HG02973 (cell line): ENCODE results near the gene ZNF516.
A peak's percentile ranks its signal among the peaks of the same experiment; 100 is the strongest.

Experiments
- ATAC-seq: cut with Tn5 transposase; IDR thresholded peaks from one replicate; pipeline ENCODE4 v1.9.1; 2021; ENCODE audit warnings: moderate library complexity; ENCODE audit not compliant: unreplicated experiment

The ZNF516 gene

DNA sequence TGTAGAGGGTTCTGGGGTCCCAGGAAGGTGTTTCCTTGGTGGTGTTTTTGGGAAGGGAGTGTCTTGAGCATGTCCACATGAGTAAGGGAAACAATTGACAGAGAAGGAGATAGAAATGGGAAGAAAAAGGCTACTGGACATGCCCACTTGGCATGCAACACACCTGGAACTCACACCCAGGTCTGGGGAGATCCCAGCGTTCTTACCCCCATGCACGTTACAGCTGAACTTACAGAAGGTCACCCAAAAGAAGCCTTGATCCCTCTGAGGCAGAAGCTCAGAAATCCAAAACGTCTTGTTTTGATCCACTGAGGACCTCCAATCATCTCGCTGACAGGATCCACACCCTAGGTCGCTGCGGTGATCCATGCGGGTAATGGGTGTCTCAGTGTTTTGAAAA is 142.0 kb downstream of the ZNF516 start:
- ATAC-seq = no peak

GRCh38 chr18:76351961-76352581 is 143.0 kb downstream of the ZNF516 start:
- ATAC-seq = no peak

DNA sequence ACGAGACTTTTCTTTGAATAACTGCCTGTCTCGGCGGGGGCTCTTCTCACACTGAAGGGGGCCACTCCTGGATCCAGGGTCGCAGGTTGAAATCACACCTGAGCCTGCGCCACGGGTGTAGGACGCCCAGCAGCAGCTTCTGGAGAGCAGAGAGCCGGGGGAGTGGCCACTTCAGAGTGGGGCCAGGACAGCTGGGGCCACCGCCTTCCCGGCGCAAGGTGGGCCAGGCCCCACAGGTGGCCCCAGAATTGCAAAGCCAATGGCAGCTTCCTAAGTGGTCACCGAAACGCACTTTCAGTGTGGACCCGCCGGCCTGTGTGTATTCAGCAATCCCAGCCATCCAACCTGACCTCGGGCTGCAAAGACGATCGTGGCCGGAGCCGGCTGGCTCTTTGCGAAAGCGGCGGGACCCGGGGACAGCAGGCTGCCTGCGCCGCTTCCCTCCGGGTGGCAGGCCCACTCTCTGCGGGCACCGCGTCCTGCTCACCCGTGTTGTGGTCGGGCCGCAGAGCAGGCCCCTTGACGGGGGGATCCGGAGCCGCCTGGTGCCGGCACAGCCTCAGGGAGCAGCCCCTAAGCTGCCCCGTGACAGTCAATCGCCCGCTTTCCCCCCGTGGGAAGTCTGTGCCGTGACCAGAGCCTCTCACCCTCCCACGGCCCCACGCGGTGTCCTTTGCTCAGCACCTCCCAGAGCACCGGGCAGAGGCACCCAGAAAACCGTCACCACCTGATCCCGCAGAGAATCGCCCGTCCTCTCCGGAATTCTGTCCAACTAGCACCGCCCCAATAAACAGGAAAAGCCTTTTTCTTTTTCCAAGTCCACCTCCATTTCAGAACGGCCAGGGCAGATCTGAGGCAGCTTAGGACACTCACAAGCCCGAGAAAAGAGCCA is 144.7 kb downstream of the ZNF516 start:
- ATAC-seq = no peak

DNA sequence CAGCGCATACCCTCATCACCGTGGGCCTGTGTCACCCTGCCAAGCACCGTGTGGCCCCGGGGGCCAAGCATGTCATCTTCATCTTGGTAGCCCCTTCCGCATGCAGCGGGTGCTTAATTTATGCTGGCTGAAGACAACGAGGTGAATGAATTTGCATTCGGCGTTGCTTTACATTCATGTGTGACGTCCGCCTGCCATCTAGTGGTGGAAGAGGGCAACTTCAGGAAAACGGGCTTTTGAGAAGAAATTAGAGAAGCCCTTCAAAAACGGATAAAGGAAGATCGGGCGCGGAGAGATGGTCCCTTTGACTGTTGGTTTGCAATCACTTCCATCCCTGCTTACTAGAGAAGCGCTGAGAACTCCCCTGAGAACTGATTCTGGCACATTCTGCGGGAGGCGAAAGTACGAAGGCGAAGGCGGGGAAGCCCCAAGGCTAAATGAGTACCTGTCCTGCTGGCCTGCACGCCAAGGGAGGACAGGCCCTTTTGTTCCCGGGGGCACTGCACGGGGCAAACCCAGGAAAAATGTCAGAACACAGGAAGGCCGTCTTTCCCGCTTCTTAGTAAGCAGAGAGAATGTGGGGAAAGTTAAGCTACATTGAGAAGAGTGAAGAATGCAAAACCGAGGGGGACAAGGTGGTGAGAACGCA is 145.9 kb downstream of the ZNF516 start:
- ATAC-seq = peak; percentile 62

DNA sequence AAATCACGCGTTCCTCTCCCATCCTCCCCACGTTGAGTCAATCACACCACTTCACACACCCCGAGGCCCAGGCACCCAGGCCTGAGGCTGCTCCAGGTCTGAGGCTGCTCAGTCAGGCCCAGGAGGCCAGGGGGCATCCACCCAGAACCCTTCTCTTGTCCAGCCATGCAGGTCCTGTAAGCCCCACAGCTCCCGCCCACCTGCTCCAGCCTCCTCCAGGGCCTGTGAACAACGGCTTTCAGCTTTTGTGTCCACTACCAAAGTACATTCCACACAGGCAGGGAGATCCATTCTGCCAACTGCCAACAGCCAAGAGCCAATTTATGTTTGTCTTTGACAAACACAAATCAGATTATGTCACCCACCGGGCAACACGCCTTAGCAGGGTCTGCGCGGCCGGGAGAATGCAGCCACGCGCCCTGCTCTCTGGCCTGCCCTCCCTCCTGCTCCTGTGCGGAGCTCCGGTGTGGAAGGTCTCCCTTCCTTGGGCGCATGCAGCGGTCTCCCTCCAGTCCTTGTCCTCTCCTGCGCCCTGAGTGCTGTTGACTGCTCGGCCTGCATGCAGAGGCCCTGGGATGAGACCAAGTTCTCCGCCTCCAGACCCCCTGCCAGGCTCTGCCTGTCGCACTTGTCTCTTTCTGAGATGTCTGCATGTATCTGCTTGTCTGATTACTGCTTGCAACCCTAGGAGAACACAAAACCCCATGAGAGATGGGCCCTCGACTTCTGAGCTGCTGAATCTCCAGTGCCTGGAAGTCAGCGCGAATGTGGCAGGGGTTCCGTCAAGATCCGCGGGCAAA is 146.6 kb downstream of the ZNF516 start:
- no peak for ATAC-seq

DNA sequence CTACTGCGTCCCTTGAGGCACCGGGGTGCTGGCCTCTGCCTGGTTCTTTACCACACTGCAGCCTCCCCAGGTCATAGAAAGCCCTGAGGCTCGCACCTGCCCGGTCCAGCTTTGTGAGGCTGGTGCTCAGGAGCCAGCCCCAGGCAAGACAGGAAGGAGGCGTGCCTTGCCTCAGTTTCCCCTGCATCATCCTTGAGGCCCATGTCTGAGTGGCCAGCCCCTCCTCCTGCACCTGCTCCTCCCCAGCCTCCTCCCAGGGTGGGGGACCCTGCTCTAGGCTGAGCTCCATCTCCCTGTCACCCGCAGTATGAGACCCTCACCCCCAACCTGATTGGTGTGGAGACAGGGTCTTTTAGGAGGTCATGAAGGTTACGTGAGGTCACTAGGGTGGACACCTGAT is 147.7 kb downstream of the ZNF516 start:
- ATAC-seq = no peak

- no peak for ATAC-seq
Observed at GRCh38 chr18:76346490-76347130, 148.4 kb downstream of the ZNF516 start.

DNA sequence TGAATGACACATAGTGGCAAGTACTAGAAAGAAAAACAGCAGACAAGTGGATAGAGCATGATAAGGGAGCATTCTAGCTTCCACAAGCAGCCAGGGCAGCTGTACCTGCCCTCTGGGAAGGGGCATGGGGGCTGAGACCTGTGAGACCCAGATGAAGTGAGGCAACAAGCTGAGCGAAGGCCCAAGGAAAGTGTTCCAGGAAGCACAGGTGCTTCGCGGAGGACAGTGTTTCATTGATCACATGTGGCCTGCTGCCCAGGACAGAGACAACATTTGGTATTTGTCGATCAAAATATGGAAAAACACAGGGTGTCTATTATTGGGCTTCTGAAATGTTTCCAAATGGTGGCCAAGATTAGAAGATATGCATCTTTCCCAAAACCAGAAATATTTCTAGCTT is 149.1 kb downstream of the ZNF516 start:
- ATAC-seq = no peak

DNA sequence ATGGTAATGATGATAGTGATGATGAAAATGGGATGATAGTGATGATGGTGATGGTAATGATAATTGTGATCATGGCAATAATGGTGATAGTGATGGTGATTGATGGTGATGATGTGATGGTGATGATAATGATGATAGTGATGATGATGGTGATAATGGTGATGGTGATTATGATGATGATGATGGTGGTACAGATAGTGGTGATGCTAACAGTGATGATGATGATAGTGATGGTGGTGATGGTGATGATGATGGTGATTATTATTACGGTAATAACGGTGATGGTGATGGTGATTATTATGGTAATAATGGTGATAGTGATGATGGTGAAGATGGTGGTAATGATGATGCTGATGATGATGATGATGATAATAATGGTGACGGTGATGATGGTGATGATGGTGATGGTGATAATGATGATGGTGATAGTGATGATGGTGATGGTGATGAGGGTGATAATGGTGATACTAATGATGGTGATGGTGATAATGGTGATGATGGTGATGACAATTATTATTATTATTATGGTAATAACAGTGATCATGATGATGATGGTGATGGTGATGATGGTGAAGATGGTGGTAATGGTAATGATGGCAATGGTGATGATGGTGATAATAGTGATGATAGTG is 151.0 kb downstream of the ZNF516 start:
- ATAC-seq = no peak

GRCh38 chr18:76340410-76340809 is 154.6 kb downstream of the ZNF516 start:
- no peak for ATAC-seq

DNA sequence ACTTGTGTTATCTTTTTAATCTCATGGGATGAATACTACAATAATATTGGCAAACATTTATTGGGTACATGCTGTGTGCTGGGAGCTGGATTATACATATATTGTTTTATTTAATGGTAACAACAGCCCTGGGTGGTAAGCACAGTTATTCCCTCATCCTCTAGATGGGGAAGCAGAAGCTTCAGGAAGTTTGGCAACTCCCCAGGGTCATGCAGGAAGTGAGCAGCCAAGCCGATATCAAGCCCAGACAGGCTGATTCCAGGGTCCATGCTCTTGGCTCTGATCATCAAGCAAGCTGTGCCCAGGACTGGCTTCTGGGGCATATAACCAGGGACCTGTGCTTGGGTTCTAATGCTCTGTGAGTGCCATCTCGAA is 155.8 kb downstream of the ZNF516 start:
- no peak for ATAC-seq

- no peak for ATAC-seq
Observed at GRCh38 chr18:76338619-76339245, 156.3 kb downstream of the ZNF516 start.

- no peak for ATAC-seq
Observed at GRCh38 chr18:76338088-76338487, 157.0 kb downstream of the ZNF516 start.

DNA sequence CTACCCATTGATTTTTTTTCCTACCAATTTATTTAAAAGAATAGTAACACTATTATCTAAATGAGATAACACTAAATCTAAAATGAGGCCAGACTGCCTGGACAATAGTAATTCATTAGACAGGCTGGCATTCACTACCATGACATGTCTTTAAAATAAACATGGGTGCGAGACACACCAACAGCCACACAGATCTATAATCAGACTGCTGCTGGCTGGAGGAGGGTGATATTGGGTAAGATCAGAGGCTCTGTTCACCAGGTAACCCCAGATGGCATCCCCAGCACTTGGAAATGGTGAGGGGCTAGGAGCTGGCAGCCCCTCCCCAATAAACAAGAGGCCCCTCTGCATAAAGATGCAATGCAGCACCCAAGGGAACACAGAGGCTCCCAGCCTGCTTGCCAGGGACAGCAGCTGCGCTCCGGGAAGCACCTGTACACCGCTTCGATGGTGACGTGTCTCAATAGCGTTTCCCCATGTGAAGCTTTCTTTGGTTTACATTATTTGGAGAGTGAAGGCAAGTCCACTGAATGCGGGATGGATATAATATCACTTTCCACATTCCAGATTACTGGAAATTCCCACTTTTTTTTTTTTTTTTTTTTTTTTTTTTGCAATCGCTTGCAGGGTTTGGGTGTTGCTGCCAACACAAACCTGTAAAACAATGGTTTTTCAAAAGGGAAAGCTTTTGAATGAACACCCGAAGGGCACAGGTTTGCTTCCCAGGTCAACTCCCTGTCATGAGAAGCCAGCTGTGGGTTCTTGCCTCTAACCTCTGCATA is 159.0 kb downstream of the ZNF516 start:
- no peak for ATAC-seq

DNA sequence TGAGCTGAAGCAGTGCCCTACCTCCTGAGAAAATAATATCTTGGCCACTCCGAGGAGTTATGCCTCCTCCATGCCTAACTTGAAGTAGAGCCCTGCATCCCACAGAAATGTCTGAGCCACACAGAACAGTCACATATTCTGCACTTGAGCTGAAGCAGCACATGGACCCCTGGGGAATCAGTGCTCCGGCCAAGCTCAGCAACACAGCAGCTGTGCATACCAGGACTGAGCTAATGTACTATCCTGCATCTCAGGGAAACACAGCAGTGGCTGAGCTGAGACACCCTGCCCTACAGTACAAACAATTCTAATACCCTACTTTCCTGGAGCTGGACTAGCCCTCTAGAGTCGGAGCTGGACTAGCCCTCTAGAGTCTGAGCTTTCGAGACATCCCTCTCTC is 166.9 kb downstream of the ZNF516 start:
- ATAC-seq = no peak

- ATAC-seq = no peak
Observed at GRCh38 chr18:76323891-76324290, 171.2 kb downstream of the ZNF516 start.

DNA sequence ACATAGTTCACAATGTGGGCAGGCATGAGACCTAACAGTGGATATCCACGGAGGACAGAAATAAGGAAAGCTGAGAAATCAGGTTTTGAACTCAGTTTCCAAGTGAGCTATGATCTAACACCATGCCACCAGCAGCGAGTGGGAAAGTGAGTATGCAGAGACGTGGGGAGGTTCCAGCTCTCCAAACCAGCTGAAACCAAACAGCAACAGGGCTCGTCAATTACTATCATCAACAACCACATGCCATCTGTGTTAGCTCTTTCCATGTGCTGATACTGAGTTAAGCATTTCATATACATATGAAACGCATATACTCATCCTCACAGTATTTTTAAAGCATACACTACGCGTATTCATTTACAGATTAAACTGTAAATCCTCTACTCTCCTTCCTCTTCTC is 172.4 kb downstream of the ZNF516 start:
- ATAC-seq = no peak

DNA sequence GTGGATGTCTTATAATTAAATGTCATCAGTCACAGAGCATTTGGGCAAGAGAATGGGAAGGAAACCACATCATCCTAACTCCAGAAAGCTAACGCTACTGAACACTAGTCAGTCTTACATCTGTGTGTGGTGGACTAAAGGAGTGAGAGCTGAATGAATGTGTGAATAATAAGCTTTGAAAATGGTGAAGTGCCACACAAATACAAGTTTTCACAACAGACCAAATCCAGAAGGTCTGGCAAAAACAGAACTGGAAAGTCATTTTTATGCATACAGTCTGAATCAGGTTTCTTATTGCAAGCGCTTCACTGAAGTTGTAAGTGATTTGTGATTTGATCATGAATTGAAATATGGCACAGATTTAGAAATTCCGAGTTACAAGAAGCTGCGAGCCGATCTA is 175.7 kb downstream of the ZNF516 start:
- no peak for ATAC-seq

DNA sequence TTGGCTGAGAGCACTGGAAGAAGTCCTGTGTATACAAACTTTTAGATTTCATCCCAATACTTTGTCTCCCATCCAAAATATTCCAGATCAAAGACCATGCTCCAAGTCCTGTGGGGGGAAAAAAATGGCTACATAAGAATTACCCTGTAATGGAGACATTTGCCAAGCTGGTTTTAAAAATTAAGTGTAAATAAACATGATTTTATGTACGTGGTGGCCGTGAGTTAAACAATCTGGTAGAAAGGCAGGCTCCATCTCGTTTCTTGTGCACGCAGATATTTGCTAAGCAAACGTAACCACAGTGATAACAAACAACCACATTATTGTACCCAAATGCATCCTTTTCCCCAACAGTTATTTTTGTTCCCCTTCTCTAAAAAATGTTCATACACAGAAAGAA is 176.4 kb downstream of the ZNF516 start:
- ATAC-seq = no peak
